ENCODE results near the gene EPOP. TPM values are rescaled to one million over a fixed set of nuclear protein-coding genes. Genes with fewer than 3 reads are reported as not detected.

Gene EPOP
- total RNA-seq, 1 experiment from 2014 or later: 37.9 TPM

- TF ChIP-seq CTCF (IDR thresholded peaks at IDR 0.05 in 2 of 3, conservative IDR thresholded peaks at IDR 0.05 in 1 of 3; ENCODE audit: borderline replicate concordance in 1 of 3, insufficient read depth in 1 of 3, low read depth in 2 of 3, low read length in 2 of 3): no peak
- peak; percentile 83 for TF ChIP-seq POLR2A (IDR thresholded peaks at IDR 0.05; ENCODE audit: borderline replicate concordance, extremely low read depth, insufficient read depth, insufficient read length)
Measured at GRCh38 chr17:38702166-38702915, 27.6 kb upstream of the EPOP start (continued).

- ChIA-PET RAD21 (ENCODE audit: low non-redundant PET in 1 of 2, low total read pairs in 2 of 2, uncharacterized antibody in 2 of 2, unreplicated experiment in 2 of 2) (no interaction called here), POLR2A (no interaction called here), CTCF (interaction anchor here (1.1 kb wide), 1 partner anchor 24 kb away, joined by 5 read pairs; no protein-coding TSS in a partner anchor)
- Histone ChIP-seq H3K27me3 (ENCODE audit: insufficient read depth, low read length) (no peaks in the 10 kb centered on the region), H3K4me2 (ENCODE audit: low read length) (peak overlapping the region; percentile 86), H3K9me3 (ENCODE audit: control insufficient read depth in 1 of 2, insufficient read depth in 1 of 2, low read depth in 1 of 2, low read length in 2 of 2) (no peaks in the 10 kb centered on the region), H3K9me2 (ENCODE audit: insufficient read depth) (no peaks in the 10 kb centered on the region), H3K36me3 (ENCODE audit: control insufficient read depth in 1 of 2, insufficient read depth in 2 of 2, low read length in 2 of 2) (no peaks in the 10 kb centered on the region), H3K9ac (ENCODE audit: low read length) (peak overlapping the region; percentile 92), H4K20me1 (ENCODE audit: insufficient read depth) (no peaks in the 10 kb centered on the region), H3K4me1 (ENCODE audit: control insufficient read depth in 1 of 2, insufficient read depth in 2 of 2, low read length in 2 of 2) (peaks cover 33 to 64% of the 10 kb centered on the region in 2 experiments), H2AFZ (ENCODE audit: low read depth, low read length, poor library complexity, severe bottlenecking) (no peak overlapping the region), H3K79me2 (ENCODE audit: insufficient read depth, low read length) (peaks cover 26% of the 10 kb centered on the region), H3K4me3 (replicated peaks in 1 of 2; ENCODE audit: low read depth in 1 of 2, low read length in 2 of 2) (peak overlapping the region; percentile 68 to 77), H3K27ac (ENCODE audit: low read depth, low read length) (peak overlapping the region; percentile 99)
- DNase-seq (ENCODE audit: low read depth, low spot score) (no peak), ATAC-seq (peak; percentile 8)
- TF ChIP-seq YY1 (IDR thresholded peaks at IDR 0.05; ENCODE audit: extremely low read depth, insufficient replicate concordance, low read depth, low read length) (no peak), EZH2 (IDR thresholded peaks at IDR 0.05) (no peak), REST (IDR thresholded peaks at IDR 0.05; ENCODE audit: low read depth) (no peak), ZFX (IDR thresholded peaks at IDR 0.05) (no peak), EGR1 (IDR thresholded peaks at IDR 0.05; ENCODE audit: low read depth) (no peak), CTCF (IDR thresholded peaks at IDR 0.05 in 2 of 3, conservative IDR thresholded peaks at IDR 0.05 in 1 of 3; ENCODE audit: borderline replicate concordance in 1 of 3, insufficient read depth in 1 of 3, low read depth in 2 of 3, low read length in 2 of 3) (no peak), EZH2phosphoT487 (IDR thresholded peaks at IDR 0.05; ENCODE audit: borderline replicate concordance) (no peak)
- intact Hi-C loops (cut with micrococcal nuclease): no loop called here
- BruUV-seq (replicated peaks): no TSS peak
Measured at GRCh38 chr17:38701504-38702165, 26.9 kb upstream of the EPOP start.
